HepG2 (cell line): ENCODE data around the gene CDK14. TPM values are rescaled to one million over a fixed set of nuclear protein-coding genes. Genes with fewer than 3 reads are reported as not detected.

ENCODE experiments used
- AKAP8 ChIP-seq: sonication (generic); formaldehyde crosslinking; IDR thresholded peaks from 2 replicates; pipeline ENCODE4 v1.5.1; 2020; ENCODE audit warnings: mild to moderate bottlenecking, missing genetic modification reagents
- BCL3 ChIP-seq: sonication (generic); formaldehyde crosslinking; IDR thresholded peaks from 2 replicates; pipeline ENCODE4 v1.5.1; 2020; ENCODE audit warnings: mild to moderate bottlenecking, missing genetic modification reagents, moderate library complexity
- E2F2 ChIP-seq: sonication (generic); formaldehyde crosslinking; IDR thresholded peaks from 2 replicates; pipeline ENCODE4 v1.4.0; 2020; ENCODE audit warnings: missing genetic modification reagents, borderline replicate concordance
- GPBP1L1 ChIP-seq: sonication (generic); formaldehyde crosslinking; IDR thresholded peaks from 2 replicates; pipeline ENCODE4 v1.5.0; 2020; ENCODE audit warnings: mild to moderate bottlenecking, missing genetic modification reagents
- JARID2 ChIP-seq: sonication (generic); formaldehyde crosslinking; IDR thresholded peaks from 2 replicates; pipeline ENCODE4 v1.8.1; 2023; ENCODE audit warnings: missing genetic modification reagents, inconsistent platforms; ENCODE audit not compliant: insufficient replicate concordance
- PRMT3 ChIP-seq: sonication (generic); formaldehyde crosslinking; IDR thresholded peaks from 2 replicates; pipeline ENCODE4 v1.8.1; 2022; ENCODE audit warnings: low read depth, mild to moderate bottlenecking, moderate library complexity, missing genetic modification reagents, borderline replicate concordance
- TEAD2 ChIP-seq: sonication (generic); formaldehyde crosslinking; IDR thresholded peaks from 2 replicates; pipeline ENCODE4 v1.9.0; 2021; ENCODE audit warnings: missing genetic modification reagents
- ZNF362 ChIP-seq: sonication (generic); formaldehyde crosslinking; IDR thresholded peaks from 2 replicates; pipeline ENCODE4 v1.4.0; 2020; ENCODE audit warnings: missing genetic modification reagents, mild to moderate bottlenecking, borderline replicate concordance
- ZNF782 ChIP-seq: sonication (generic); formaldehyde crosslinking; IDR thresholded peaks from 2 replicates; pipeline ENCODE4 v1.4.0; 2020; ENCODE audit warnings: missing genetic modification reagents, mild to moderate bottlenecking, borderline replicate concordance
- polyA plus RNA-seq, 8 experiments: library from polyadenylated mRNA; depleted of rRNA in 3 of 8; stranded (reverse) in 7 of 8; unstranded in 1 of 8; fragments of >200 nt; fragmentation: Illumina TruSeq in 4 of 8; extraction: Trizol in 4 of 8; gene quantifications; 2 replicates each; pipeline versions ENCODE4 v1.2.1 to v1.2.3, GENCODE V29; 2011 to 2016; ENCODE audit warnings: low read depth in 4 of 8, missing spikeins in 1 of 8, mixed read lengths in 1 of 8; ENCODE audit not compliant: insufficient read depth in 1 of 8
- total RNA-seq, 5 experiments: library from RNA; depleted of rRNA; stranded (reverse); fragments of >200 nt; fragmentation: Illumina TruSeq; extraction: Trizol; gene quantifications; 2 replicates each; pipeline ENCODE4 v1.2.3, GENCODE V29; 2016; ENCODE audit warnings: low read depth in 1 of 5

CDK14 gene
- total and polyA plus RNA-seq, 2 of the 13 experiments (the other 11 are each of a cell fraction or from before 2014, with no cell fraction given), result 0.26 to 0.71 TPM

GRCh38 chr7:90946730-90947501 lies 350.8 kb downstream of the CDK14 start (continued):
- TF ChIP-seq ZNF362 (CRISPR knock-in tag) (no peak), PRMT3 (no peak), JARID2 (CRISPR knock-in tag) (no peak), GPBP1L1 (CRISPR knock-in tag) (no peak), TEAD2 (CRISPR knock-in tag) (no peak), ZNF782 (CRISPR knock-in tag) (no peak), AKAP8 (no peak), E2F2 (no peak), BCL3 (CRISPR knock-in tag) (no peak)
